Prostate gland (tissue), 2 donors: ENCODE measurements around the gene SORL1.

Source experiments
- POLR2A ChIP-seq: fragments of 450-650 bp; IDR thresholded peaks from one replicate; pipeline ENCODE4 v1.6.1; 2016; ENCODE audit warnings: antibody characterized with exemption, mild to moderate bottlenecking
- POLR2AphosphoS5 ChIP-seq: sonication (generic); formaldehyde crosslinking; IDR thresholded peaks from one replicate; pipeline ENCODE4 v1.6.1; 2017; ENCODE audit warnings: antibody characterized with exemption
- TF ChIP-seq, protein P1 (sequence below), 4 experiments: fragments of 200-600 bp in 2 of 4; fragments of 450-650 bp in 2 of 4; sonication (generic) in 2 of 4; IDR thresholded peaks; 1 replicate in 3 of 4; 2 replicates in 1 of 4; pipeline ENCODE4 v1.5.1; 2016 to 2019; ENCODE audit warnings: antibody characterized with exemption in 4 of 4, mild to moderate bottlenecking in 2 of 4, moderate library complexity in 2 of 4

DNA sequence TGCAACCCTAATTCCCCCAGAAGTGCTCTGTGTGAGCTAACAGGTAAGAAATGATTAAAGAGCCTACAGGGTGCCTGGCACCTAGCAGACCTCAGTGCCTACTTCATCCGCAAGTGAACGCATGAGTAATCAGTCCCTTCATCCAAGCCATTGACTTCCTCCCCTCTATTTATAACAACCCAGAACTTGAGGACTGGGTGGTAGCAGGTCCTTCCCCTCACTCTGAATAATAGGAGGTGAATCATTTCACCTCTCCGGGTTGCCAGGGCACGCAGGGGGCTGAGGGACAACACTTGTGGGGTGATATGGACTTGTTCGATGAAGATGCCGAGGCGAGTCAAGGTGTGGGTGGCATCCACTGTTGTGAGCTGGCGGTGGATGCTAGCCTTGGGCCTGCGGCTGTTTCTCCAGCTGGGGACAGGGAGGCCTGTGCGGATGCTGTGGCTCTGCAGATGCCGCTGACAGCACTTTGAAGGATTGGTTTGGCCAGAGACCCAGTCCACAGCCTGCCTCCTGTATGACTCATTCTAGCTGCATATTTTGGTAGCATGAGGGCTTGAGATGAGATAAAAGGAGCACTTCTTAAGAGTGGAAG, 12.3 kb downstream of the SORL1 start:
- TF ChIP-seq, protein P1, sequence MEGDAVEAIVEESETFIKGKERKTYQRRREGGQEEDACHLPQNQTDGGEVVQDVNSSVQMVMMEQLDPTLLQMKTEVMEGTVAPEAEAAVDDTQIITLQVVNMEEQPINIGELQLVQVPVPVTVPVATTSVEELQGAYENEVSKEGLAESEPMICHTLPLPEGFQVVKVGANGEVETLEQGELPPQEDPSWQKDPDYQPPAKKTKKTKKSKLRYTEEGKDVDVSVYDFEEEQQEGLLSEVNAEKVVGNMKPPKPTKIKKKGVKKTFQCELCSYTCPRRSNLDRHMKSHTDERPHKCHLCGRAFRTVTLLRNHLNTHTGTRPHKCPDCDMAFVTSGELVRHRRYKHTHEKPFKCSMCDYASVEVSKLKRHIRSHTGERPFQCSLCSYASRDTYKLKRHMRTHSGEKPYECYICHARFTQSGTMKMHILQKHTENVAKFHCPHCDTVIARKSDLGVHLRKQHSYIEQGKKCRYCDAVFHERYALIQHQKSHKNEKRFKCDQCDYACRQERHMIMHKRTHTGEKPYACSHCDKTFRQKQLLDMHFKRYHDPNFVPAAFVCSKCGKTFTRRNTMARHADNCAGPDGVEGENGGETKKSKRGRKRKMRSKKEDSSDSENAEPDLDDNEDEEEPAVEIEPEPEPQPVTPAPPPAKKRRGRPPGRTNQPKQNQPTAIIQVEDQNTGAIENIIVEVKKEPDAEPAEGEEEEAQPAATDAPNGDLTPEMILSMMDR (IDR thresholded peaks at IDR 0.05) = no peak
- TF ChIP-seq POLR2AphosphoS5 = peak; percentile 60
- TF ChIP-seq POLR2A = no peak
